ENCODE measurements around the gene CYP2W1. TPM values are rescaled to one million over a fixed set of nuclear protein-coding genes. Genes with fewer than 3 reads are reported as not detected.

The CYP2W1 gene
- total RNA-seq (2022; extraction: Qiagen RNA extraction; ENCODE audit: low read depth): 0.05 to 0.09 TPM (median 0.07 TPM) in 3 of 5 replicates, not detected in the others

GRCh38 chr7:983004-983615, at the start of gene CYP2W1:
TSS of gene CYP2W1 (plus strand) at chr7:983181. CDS start at chr7:983212, 31 bp downstream.

GRCh38 chr7:954330-955238, 28.4 kb upstream of the CYP2W1 start, which contains the start of gene ADAP1:
TSS of gene ADAP1 (minus strand) at chr7:954680. CDS start at chr7:954477, 203 bp downstream.

GRCh38 chr7:974820-975681, 7.9 kb upstream of the CYP2W1 start, which contains the start of gene COX19:
TSS of gene COX19 (minus strand) at chr7:975549. CDS start at chr7:975509, 40 bp downstream.

Other genes starting within 250 kb of the CYP2W1 start
- 61.7 to 95.0 TPM (median 81.5 TPM) in 5 replicates for gene SUN1, start 150.7 kb upstream of the CYP2W1 start, total RNA-seq (2022; extraction: Qiagen RNA extraction; ENCODE audit: low read depth)
- 46.5 to 68.4 TPM (median 59.3 TPM) in 5 replicates for gene GET4, start 106.6 kb upstream of the CYP2W1 start, total RNA-seq (2022; extraction: Qiagen RNA extraction; ENCODE audit: low read depth)
- gene ADAP1, start 28.5 kb upstream of the CYP2W1 start, total RNA-seq (2022; extraction: Qiagen RNA extraction; ENCODE audit: low read depth): 3.7 to 5.1 TPM (median 4.0 TPM) in 5 replicates
- gene COX19, start 7.6 kb upstream of the CYP2W1 start, total RNA-seq (2022; extraction: Qiagen RNA extraction; ENCODE audit: low read depth): 5.3 to 7.5 TPM (median 5.6 TPM) in 5 replicates
- 1.5 to 2.2 TPM (median 1.5 TPM) in 5 replicates for gene GPR146, start 61.4 kb downstream of the CYP2W1 start, total RNA-seq (2022; extraction: Qiagen RNA extraction; ENCODE audit: low read depth)
- gene GPER1, start 104.9 kb downstream of the CYP2W1 start, total RNA-seq (2022; extraction: Qiagen RNA extraction; ENCODE audit: low read depth): 0.72 to 1.2 TPM (median 0.79 TPM) in 5 replicates
- 55.8 to 60.9 TPM (median 59.6 TPM) in 5 replicates for gene ZFAND2A, start 177.0 kb downstream of the CYP2W1 start, total RNA-seq (2022; extraction: Qiagen RNA extraction; ENCODE audit: low read depth)
- gene UNCX, start 249.7 kb downstream of the CYP2W1 start, total RNA-seq (2022; extraction: Qiagen RNA extraction; ENCODE audit: low read depth): not detected in 5 replicates